Central memory CD8-positive, alpha-beta T cell (primary cell): ENCODE results near the gene NRCAM.

Experiments used
- ATAC-seq: fragments of 150-1000 bp; cut with Tn5 transposase; replicated peaks from 2 replicates; pipeline ENCODE4 v1.10.0; 2022; ENCODE audit warnings: mild to moderate bottlenecking, moderate FRiP score, moderate number of reproducible peaks; ENCODE audit not compliant: poor library complexity, severe bottlenecking; ENCODE audit errors: extremely low read depth
- DNase-seq, 2 donors: peaks; one replicate each; pipeline ENCODE4 v3.0.0; 2021; ENCODE audit warnings: low spot score in 2 of 2
- H3K27ac Mint-ChIP-seq: one replicate; pipeline ENCODE4 v1.8.0; 2022; ENCODE audit warnings: low read depth, mild to moderate bottlenecking, moderate library complexity, mixed read lengths
- H3K27me3 Mint-ChIP-seq: one replicate; pipeline ENCODE4 v1.8.0; 2022; ENCODE audit warnings: mixed read lengths
- H3K36me3 Mint-ChIP-seq: one replicate; pipeline ENCODE4 v1.8.0; 2022; ENCODE audit warnings: mild to moderate bottlenecking, moderate library complexity, mixed read lengths; ENCODE audit not compliant: insufficient read depth
- H3K4me1 Mint-ChIP-seq: one replicate; pipeline ENCODE4 v1.8.0; 2022; ENCODE audit warnings: mixed read lengths
- H3K4me3 Mint-ChIP-seq: one replicate; pipeline ENCODE4 v1.8.0; 2022; ENCODE audit warnings: mild to moderate bottlenecking, moderate library complexity, mixed read lengths
- H3K9me3 Mint-ChIP-seq: one replicate; pipeline ENCODE4 v1.8.0; 2022; ENCODE audit warnings: mixed read lengths

NRCAM gene

DNA sequence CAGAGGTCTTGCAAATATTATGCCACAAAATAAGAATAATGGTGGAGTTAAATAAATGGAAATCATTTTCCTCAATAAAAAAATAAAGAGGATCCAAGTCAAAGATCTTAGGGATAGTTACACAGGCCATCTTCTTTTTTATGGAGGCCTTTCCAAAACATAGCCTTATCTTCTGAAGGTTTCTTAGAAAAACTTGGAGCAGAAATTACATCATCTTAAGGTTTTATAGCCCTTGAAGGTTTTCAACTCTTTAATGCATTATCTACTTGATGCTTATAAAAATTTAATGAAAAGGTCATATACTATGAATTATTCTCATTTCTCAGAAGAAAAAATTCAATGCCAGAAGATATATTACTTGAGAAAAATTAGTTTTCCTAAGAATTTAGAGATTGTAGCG, 231.8 kb downstream of the NRCAM start:
- Mint-ChIP-seq H3K4me3 (no peak overlapping the region), H3K36me3 (no peaks in the 10 kb centered on the region)
- no peak for DNase-seq

DNA sequence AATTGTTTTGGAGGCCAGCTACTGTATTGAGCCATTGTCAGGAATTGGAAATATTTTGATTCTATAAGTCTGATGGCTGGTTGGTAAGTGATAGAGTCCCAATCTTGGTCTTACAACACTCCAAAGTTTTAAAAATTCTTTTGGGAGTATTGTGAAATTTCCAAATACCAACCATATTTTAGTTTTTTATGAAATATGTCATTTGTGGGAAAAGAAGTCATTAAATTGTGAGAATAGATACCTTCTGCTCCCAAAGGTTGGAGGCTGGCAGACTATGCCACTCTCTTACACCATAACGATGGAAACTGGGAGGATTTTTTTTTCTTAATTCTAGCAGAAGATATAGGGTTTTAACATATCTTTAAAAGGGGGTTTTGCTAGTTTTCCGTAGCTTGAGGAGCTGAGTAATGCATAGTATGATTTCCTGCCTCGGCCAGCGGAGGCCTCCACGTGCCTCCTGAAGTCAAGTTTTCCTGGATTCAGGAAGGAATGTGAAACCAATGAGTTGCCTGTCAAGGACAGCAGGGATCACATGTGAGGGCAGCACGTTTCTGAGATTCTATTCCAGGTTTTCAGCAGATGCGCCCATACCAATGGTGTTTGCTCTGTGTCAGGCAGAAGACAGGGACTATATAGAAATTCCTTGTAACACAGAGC, 233.9 kb downstream of the NRCAM start:
- no peak overlapping the region for H3K27ac Mint-ChIP-seq
- peaks cover 37% of the 10 kb centered on the region for H3K27me3 Mint-ChIP-seq
- no peaks in the 10 kb centered on the region for H3K36me3 Mint-ChIP-seq
- no peak overlapping the region for H3K4me3 Mint-ChIP-seq
- ATAC-seq, result no peak
- no peaks in the 10 kb centered on the region for H3K9me3 Mint-ChIP-seq
- H3K4me1 Mint-ChIP-seq, result no peaks in the 10 kb centered on the region
- DNase-seq, result no peak

More for the DNA sequence above, 231.8 kb downstream of the NRCAM start:
- Mint-ChIP-seq H3K9me3 (no peaks in the 10 kb centered on the region), H3K27ac (no peak overlapping the region), H3K4me1 (no peaks in the 10 kb centered on the region), H3K27me3 (peaks cover 25% of the 10 kb centered on the region)
- no peak for ATAC-seq

DNA sequence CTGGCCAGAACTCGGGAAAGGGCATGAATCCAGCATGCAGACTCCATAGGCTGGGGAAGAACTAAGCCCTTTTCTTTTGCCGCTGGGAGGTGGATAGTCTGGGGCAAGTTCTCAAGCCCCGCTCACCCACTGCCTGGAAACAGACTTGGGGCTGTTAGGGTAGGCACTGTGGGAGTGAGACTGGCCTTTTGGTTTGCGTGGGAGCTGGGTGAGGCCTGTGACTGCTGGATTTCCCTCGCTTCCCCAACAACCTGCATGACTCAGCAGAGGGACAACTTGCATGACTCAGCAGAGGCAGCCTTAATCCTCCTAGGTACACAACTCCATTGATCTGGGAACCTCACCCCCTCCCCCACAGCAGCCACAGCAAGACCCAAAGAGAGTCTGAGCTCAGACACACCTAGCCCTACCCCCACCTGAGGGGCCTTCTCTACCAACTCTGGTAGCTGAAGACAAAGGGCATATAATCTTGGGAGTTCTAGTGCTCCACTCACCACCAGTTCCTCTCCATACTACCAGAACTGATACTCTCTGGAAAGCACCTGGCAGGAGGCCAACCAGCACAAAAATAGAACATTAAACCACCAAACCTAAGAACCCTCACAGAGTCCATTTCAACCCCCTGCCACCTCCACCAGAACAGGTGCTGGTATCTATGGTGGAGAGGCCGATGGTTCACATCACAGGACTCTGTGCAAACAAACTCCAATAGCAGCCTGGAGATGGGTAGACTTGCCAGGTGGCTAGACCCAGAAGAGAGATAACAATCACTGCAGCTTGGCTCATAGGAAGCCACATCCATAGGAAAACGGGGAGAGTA, 244.6 kb downstream of the NRCAM start:
- H3K4me3 Mint-ChIP-seq, result no peak overlapping the region

DNA sequence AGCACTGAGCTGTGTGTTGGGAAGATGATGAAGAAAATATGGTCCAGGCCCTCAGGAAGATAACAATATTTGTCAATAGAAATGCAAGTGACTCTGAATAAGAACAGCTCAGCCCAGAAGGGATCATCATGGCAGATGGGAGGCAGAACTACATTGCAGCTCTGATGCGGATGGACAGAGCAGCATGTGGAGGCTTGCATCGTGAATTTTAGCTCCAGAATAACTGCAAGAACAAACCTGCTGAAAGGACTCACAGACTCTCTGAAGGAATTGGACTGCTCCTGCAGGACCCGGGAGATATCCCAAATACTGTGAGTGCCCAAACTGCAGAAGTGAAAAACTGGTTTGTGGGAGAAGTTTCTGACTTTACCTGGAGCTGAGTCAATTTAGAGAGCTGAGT, 245.4 kb downstream of the NRCAM start:
- H3K27me3 Mint-ChIP-seq, result peaks cover 13% of the 10 kb centered on the region
- H3K27ac Mint-ChIP-seq, result no peak overlapping the region
- H3K36me3 Mint-ChIP-seq, result no peaks in the 10 kb centered on the region
- H3K9me3 Mint-ChIP-seq, result no peaks in the 10 kb centered on the region
- DNase-seq (no peak), ATAC-seq (no peak)
- no peak overlapping the region for H3K4me3 Mint-ChIP-seq
- no peaks in the 10 kb centered on the region for H3K4me1 Mint-ChIP-seq

More for the DNA sequence above, 244.6 kb downstream of the NRCAM start:
- Mint-ChIP-seq H3K27ac (no peak overlapping the region), H3K4me1 (no peaks in the 10 kb centered on the region), H3K36me3 (no peaks in the 10 kb centered on the region), H3K27me3 (peaks cover 11% of the 10 kb centered on the region), H3K9me3 (no peaks in the 10 kb centered on the region)
- no peak for ATAC-seq
- no peak for DNase-seq

DNA sequence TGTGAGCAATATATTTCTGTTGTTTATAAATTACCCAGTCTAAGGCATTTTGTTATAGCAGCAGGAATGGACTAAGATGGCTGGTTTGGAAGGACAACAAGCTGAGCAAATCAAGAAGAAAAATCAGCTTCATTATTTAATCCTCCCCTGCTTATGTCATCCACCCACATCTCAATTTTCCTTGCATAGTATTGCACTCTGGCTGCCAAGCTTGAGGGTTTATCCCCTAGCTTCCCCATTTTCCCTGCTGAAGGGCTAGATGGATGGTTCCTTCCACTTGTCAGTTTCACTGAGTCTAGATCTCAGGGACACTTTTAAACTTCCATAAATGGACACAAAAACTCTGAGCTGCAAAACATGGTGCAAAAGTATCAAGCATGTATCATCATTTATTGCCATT, 250.9 kb downstream of the NRCAM start:
- no peaks in the 10 kb centered on the region for H3K9me3 Mint-ChIP-seq
- H3K4me3 Mint-ChIP-seq, result no peak overlapping the region
- DNase-seq (no peak), ATAC-seq (no peak)
- H3K36me3 Mint-ChIP-seq, result no peaks in the 10 kb centered on the region
- H3K4me1 Mint-ChIP-seq, result no peaks in the 10 kb centered on the region
- peaks cover 21% of the 10 kb centered on the region for H3K27me3 Mint-ChIP-seq
- H3K27ac Mint-ChIP-seq, result no peak overlapping the region

DNA sequence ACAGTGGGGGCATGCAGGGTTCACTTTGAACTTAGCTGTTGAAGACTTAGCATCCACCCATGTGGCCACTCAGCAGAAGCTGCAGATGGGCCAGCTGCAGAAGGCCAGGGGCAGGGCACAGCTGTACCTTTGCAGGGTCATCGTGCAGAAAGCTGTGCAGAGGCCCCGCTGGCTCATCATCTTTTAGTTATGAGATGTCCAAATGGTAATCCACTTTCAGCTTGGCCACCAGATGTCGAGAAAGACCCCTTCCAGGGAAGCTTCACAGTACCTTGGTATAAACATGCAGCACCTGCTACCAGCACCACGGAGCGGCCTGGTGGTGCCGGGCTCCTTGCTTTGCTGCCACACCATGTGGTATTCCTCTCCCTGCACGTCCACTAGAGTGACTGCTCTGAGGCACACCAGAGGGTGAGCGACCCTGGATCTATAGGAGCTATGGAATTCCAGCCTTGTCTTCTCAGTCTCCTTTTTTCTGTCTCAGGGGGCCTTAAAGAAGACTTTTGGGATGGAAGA, 251.9 kb downstream of the NRCAM start:
- H3K4me1 Mint-ChIP-seq, result no peaks in the 10 kb centered on the region
- no peak for ATAC-seq

DNA sequence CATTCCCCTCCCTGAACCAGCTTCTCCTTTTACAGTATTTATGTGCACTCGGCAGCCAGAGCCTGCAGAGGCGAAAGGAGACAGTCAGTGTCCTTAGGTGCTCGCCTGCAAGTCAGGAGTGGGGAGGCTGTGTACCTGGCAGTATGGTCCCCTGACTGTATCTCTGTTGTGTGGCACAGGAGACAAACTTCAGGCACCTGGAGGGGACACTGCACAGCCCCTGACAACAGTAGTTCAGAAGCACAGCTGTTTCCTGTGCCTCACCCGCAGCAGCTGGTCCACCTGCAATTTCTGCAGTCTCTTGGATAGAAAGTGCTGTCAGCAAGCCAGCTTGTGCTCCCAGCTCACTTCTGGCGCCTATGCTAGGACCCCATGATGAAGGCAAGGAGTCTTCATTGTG, 252.7 kb downstream of the NRCAM start:
- DNase-seq, result no peak
- no peaks in the 10 kb centered on the region for H3K9me3 Mint-ChIP-seq
- no peak for ATAC-seq
- H3K27ac Mint-ChIP-seq, result no peak overlapping the region
- H3K4me1 Mint-ChIP-seq, result no peaks in the 10 kb centered on the region
- no peak overlapping the region for H3K4me3 Mint-ChIP-seq
- peaks cover 21% of the 10 kb centered on the region for H3K27me3 Mint-ChIP-seq
- no peaks in the 10 kb centered on the region for H3K36me3 Mint-ChIP-seq

More for the DNA sequence above, 251.9 kb downstream of the NRCAM start:
- Mint-ChIP-seq H3K36me3 (no peaks in the 10 kb centered on the region), H3K27me3 (peaks cover 21% of the 10 kb centered on the region), H3K27ac (no peak overlapping the region), H3K9me3 (no peaks in the 10 kb centered on the region), H3K4me3 (no peak overlapping the region)
- DNase-seq, result no peak

DNA sequence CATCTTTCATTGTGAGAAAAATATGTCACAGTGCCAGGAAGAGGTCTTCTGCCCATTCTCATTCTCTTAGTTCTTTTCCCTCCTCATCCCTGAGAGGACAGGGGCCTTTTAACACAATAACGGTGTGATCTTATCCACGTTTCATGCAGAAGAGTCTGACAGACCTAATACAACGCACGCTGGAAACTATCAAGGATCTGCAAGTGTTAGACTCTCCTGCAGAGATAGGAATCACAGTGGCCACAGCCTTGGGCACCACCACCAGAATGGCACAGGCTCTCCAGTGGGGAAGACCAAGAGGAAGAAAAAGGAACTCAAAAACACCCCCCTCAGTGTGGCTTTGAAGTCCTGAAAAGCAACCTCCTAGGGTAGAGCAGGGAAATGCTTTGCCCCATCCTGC, 253.5 kb downstream of the NRCAM start:
- ATAC-seq (no peak), DNase-seq (no peak)
- H3K27ac Mint-ChIP-seq, result no peak overlapping the region
- H3K9me3 Mint-ChIP-seq, result no peaks in the 10 kb centered on the region
- H3K4me3 Mint-ChIP-seq, result no peak overlapping the region
- no peaks in the 10 kb centered on the region for H3K36me3 Mint-ChIP-seq
- H3K4me1 Mint-ChIP-seq, result no peaks in the 10 kb centered on the region
- H3K27me3 Mint-ChIP-seq, result peaks cover 21% of the 10 kb centered on the region

DNA sequence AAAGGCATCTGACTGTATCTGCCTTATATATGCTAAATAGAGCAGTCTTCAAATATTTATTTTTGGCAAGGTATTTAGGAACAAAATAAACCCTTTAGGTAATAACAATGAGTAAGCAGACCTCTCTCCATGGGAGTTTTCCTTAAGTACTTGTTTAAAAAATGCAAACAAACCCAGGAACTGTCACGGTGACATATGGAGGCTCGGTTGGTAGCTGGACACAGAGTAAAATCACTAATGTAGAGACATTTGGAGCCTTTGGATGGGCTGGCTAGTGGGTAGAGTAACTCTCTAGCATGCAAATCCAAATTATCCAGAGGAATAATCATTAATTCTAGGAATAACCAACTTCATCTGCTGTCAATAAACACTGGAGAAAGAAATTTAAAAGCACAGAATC, 254.5 kb downstream of the NRCAM start:
- Mint-ChIP-seq H3K4me1 (no peaks in the 10 kb centered on the region), H3K4me3 (no peak overlapping the region), H3K36me3 (no peaks in the 10 kb centered on the region), H3K27me3 (peaks cover 19% of the 10 kb centered on the region), H3K9me3 (no peaks in the 10 kb centered on the region), H3K27ac (no peak overlapping the region)
- ATAC-seq, result no peak
- no peak for DNase-seq

DNA sequence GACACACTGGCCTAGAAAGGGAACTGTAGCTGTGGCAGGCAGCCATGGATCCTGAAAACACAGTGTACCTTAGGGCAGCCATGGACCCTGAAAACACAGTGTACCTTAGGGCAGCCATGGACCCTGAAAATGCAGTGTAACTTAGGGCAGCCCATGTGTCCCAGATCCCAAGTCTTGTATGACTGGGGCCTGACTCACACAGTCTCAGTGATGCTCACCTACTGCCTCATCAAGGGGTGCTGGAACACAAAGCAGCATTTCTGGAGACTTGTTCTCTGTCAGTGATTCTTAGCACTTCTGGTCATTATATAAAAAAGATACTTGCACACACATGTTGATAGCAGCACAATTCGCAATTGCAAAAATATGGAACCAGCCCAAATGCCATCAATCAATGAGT, 255.9 kb downstream of the NRCAM start:
- no peak for DNase-seq

DNA sequence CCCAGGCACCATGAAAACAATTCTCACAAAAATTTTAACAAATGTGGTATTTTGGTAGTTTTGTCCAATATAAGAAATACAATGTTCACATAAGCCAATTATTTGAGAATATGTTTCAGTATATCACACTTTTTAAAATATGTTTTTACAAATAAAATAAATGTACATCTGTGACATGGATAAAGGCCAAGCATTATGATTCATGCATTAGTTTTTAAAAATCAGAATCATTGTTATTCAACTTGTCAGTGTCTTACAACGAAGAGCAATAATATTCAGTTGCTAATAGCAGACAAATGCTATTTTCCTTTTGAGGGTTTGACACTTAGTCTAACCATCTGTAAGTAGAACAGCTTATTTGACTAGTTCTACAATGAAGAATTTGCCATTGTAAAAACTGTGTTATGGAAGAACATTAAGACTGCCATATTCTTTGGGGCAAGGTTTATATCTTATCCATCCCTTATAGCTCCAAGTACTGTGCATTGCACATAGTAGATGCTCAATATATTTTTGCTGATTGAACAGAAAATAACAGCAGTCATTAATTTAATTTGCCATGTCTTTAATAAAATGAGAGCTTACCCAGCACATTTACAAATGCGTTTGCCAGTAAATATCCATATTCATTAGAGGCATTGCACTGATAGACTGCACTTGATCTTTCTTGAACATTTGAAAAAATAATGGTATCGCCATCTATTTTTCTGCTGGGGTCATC, 258.7 kb downstream of the NRCAM start:
- Mint-ChIP-seq H3K27me3 (peaks cover 25% of the 10 kb centered on the region), H3K27ac (no peak overlapping the region), H3K36me3 (no peaks in the 10 kb centered on the region), H3K4me1 (no peaks in the 10 kb centered on the region), H3K9me3 (no peaks in the 10 kb centered on the region), H3K4me3 (no peak overlapping the region)
- DNase-seq (no peak), ATAC-seq (no peak)

More for the DNA sequence above, 255.9 kb downstream of the NRCAM start:
- peaks cover 13% of the 10 kb centered on the region for H3K27me3 Mint-ChIP-seq
- no peak for ATAC-seq
- no peak overlapping the region for H3K4me3 Mint-ChIP-seq
- no peaks in the 10 kb centered on the region for H3K4me1 Mint-ChIP-seq
- no peaks in the 10 kb centered on the region for H3K9me3 Mint-ChIP-seq
- no peaks in the 10 kb centered on the region for H3K36me3 Mint-ChIP-seq
- no peak overlapping the region for H3K27ac Mint-ChIP-seq

DNA sequence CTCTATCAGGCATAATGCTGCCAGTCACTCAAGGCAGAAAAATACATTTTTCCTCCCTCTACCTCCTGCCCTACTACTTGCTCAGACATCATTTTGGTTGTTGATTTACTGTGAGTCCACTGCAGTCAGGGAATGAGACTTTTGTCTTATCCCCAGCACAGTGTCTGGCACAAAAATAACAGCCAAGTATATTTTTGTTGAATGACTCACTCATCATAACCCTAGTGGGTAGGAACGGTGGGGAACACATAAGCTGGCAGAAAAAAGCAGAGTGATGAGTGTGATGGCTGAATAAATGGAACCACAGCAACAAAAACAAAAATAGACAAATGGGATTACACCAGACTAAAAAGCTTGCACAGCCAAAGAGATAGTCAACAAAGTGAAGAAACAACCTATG, 260.2 kb downstream of the NRCAM start:
- H3K27me3 Mint-ChIP-seq, result peaks cover 25% of the 10 kb centered on the region
- no peak for DNase-seq
- no peak for ATAC-seq
- no peak overlapping the region for H3K4me3 Mint-ChIP-seq
- H3K27ac Mint-ChIP-seq, result no peak overlapping the region
- H3K4me1 Mint-ChIP-seq, result no peaks in the 10 kb centered on the region
- no peaks in the 10 kb centered on the region for H3K36me3 Mint-ChIP-seq
- no peaks in the 10 kb centered on the region for H3K9me3 Mint-ChIP-seq
